Germinal center (tissue), 1 donor: ENCODE data around the gene STX16.

Experiments
- DNase-seq: peaks from one replicate; pipeline ENCODE4 v3.0.0; 2012; ENCODE audit warnings: mixed read lengths, low spot score

The STX16 gene

GRCh38 chr20:58711266-58712051 is 60.4 kb downstream of the STX16 start:
- DNase-seq: no peak

DNA sequence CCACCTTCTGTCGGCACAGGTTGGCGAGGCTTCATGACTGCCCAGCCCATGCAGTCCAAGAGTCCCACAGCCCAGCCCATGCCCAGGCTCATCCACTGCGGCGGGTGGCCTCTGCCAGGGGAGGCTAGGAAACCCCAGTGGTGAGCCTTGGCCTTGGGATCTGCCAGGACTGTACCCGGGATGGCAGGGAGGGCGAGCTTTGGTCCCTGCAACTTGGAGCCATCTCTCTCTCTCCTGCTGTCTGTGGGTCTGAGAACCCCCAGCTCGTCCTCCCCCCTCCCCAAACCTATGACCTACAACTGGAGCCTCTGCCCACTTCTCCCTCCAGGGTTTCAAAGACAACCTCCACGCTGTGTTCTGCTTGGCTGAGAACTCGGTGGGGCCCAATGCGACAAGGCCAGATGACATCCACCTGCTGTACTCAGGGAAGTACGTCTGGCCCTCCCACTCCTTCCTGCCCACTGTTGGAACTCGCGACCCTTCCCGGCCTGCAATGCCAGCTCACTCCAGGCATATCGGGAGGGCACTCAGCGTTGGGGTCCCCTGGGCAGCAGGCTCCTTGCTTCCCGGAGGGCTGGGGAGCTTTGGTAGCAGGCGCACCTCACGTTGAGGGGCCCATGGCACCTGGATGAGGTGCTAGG is 61.2 kb downstream of the STX16 start:
- DNase-seq: no peak

GRCh38 chr20:58712806-58713731 is 62.0 kb downstream of the STX16 start:
- DNase-seq: no peak

- no peak for DNase-seq
These were observed 62.8 kb downstream of the STX16 start for GRCh38 chr20:58713801-58714339.

DNA sequence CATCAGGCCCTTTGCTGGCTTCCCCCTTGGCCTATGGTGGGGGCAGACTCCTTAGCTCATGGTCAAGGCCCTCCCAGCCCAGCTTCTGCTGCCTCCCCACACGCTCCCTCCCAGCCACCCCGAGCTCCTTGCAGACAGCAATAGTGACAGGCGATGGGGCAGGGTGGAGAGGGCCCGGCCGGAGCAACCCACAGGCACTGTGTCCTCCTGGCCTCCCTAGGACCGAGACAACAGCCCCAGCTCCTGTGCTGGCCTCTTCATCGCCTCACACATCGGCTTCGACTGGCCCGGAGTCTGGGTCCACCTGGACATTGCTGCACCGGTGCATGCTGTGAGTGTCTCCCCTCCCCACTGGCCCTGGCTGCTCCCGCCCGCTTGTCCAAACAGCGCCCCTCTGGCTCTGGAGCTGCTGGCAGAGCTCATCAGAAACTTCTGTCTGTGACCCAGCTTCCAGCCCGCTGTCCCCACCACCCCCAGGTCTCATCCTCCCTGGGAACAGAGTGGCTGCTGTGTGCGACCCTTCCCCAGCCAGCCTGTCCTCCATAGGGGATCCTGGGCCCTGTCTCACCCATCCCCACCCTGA is 63.3 kb downstream of the STX16 start:
- no peak for DNase-seq

- no peak for DNase-seq
These were observed 63.9 kb downstream of the STX16 start for GRCh38 chr20:58714923-58715351.

GRCh38 chr20:58715391-58715800 is 64.3 kb downstream of the STX16 start:
- no peak for DNase-seq

DNA sequence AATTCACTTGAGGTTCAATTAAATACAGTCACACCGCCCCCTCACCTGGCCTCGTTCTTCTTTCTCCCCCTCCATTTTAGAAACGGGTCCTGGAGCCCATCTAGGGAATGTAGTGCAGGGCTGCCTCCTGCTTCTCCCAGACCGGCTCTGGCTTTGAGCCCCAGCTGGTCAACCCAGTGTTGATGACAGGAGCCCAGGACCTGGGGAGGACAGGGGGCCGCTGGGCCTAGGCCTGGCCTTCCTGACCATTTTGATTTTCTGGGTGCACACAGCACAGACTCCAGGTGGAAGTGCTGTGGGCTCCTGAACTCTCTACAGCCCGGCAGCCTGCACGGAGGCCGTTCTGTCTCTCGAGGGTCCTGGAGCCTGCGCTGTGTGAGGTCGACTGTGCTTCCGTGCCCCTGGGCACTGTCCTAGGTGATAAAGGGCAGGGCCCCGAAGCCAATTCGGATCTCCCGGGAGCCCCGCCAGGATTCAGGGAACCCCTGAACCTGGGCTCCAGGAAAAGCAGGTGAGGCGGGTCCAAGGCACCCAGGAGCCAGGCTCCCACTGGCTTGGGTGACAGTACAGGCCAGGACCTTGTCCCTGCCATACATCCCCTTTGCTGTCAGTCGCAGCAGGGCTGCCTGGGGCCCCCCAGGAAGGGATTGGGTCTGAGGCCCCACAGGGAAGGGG is 64.9 kb downstream of the STX16 start:
- DNase-seq: no peak

DNA sequence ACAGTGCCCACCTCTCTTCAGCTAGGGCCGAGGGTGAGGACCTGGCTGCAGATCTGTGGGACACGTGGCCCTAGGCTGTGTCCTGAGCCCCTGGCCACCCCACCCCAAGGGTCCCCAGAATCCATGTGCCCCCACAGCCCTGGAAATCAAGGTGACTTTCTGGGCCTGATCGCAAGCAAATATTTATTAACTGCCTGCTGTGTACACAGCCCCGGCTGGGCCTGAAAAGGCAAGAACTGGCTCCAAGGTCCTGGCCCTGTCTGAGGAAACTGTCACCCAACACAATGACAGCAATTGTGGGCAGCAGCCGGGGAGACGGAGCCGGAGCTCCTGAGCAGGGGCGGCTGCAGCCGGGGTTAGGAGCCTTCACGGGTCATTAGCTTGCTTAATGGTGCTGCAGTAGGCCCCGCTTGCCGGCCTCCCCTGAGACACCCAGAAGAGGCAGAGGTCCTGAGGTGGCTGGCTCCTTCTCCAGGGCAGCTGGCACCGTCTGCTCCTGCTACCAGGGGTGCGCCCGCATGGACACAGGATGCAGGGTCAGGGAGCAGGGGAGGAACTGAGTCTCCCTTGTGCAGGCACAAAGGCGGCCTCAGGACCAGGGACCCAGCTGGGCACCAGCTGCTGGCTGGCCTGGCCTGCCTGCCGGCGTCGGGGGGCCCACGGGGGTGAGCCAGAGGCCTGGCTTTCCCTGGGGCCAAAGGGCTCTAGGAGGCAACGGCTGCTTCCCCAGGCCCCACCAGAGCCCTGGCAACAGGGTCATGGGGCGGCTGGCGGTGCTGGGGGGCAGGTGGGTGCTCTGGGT is 65.6 kb downstream of the STX16 start:
- DNase-seq: no peak

DNA sequence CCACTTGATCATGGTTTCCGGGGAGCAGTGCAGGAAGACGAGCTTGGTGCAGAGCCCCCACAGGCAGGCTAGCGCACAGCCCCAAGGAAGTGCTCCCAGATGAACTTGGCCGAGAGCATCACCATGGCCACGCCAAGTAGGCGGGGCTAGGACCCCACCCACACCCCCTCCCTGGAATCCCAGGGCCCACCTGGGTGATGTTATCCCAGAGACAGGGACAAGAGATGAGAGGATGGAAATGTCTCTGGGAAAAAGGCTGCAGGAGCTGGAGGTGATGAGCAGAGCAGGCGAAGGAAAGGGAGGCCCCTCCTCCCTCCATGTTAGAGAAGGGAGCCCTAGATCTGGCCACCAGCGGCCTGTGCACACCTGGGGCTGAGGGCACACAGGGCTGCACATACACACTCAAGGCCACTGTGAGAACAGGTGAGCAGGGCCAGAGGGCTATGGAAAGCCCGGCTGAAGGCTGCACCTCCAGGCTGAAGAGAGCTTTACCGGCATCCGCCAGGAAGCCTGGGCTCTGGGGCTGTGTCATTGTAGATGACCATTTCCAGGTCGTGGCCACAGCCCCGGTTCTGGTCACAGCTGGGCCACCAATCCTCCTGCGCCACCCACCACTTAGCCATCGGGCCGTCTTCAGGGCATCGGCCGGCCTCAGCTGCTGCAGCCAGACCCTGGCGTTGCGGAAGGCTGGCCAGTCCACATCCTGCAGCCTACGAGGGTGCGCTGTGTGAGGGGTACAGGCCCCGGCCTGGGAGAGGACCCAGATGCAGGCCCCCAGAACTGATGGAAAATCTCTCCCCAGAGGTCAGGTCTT is 66.4 kb downstream of the STX16 start:
- no peak for DNase-seq

DNA sequence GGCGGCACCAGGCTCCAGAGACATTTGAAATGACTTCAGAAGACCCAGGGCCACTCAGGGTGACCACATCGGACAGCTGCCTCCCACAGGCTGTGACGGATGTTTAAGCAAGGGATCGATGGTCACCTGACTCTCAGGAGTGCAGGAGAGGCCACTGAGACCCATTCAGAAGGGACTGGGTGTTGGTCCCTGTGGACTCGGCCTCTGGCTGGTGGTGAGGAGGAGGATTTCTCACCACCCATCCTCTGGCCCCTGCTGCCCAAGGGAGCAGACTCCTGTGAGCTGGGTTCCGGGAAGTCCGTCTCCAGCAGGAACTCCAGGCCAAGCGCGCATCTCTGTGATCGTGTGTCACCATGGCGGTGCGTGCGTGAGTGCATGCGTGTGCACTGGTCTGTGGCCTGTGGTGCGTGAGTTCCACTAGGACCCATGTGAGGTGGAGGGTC is 67.1 kb downstream of the STX16 start:
- DNase-seq: no peak

DNA sequence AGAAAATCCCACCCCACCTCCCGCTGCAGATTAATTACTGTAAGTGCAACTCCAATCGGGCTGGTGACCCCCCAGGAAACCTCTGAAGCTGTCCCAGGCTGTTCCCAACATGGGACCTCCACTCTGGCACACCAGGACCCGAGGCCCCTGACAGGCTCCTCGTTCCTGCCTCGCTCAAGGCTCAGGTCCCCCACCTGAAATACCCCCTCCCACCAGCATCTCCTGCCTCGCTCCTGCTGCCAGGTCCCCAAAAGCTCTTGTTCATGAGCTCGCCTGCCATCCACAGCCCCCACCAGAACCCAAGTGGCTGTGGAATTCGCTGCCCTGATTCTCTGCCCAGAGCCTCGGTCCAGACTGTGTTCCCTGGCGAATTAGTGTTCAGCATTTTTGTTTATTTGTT is 67.6 kb downstream of the STX16 start:
- DNase-seq: no peak

GRCh38 chr20:58719258-58719657 is 68.2 kb downstream of the STX16 start:
- DNase-seq: no peak

GRCh38 chr20:58719971-58720371 is 68.9 kb downstream of the STX16 start:
- DNase-seq: no peak

DNA sequence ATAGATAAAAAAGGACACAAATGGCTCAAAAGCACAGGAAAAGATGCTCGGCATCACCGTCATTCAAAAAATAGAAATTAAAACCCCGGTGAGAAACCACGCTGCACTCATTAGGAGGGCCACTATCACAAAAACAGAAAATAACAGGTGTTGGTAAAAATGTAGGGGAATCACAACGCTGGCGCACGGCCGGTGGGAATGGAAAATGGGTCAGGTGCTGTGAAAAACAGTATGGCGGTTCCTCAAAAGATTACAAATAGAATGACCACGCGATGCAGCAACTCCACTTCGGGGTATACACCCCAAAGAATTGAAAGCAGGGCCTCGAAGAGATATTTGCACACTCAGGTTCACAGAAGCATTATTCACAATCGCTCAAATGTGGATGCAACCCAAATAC is 69.8 kb downstream of the STX16 start:
- no peak for DNase-seq

- no peak for DNase-seq
These were observed 71.1 kb downstream of the STX16 start for GRCh38 chr20:58721951-58722778.

GRCh38 chr20:58722877-58723627 is 72.0 kb downstream of the STX16 start:
- DNase-seq: no peak

DNA sequence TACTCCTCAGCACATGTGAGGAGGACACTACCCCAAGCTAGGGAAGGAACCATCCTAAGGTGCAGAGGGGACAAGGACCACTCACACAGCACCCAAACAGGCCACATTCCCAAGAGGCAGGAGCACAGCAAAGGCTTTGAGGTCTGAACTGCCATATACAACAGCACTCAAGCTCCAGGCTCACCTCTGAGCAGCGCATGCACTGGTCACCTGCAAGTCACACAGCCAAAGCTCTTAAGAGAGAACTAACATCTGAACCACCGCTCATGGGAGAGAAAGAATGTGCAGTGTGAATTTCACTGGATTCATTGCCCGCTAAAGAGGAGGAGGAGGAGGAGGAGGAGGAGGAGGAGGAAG is 72.5 kb downstream of the STX16 start:
- DNase-seq: no peak
